ENCODE measurements around the gene HIF1A.

- no peak for TF ChIP-seq CTCF (IDR thresholded peaks at IDR 0.05; ENCODE audit: insufficient read depth, low read depth, low read length)
- no peak for TF ChIP-seq EZH2 (IDR thresholded peaks at IDR 0.05; ENCODE audit: insufficient read depth, low read length)
These were observed 42.6 kb downstream of the HIF1A start for GRCh38 chr14:61737915-61738314.
